ENCODE data around the gene IL22RA1. TPM values are rescaled to one million over a fixed set of nuclear protein-coding genes. Genes with fewer than 3 reads are reported as not detected.
A peak's percentile ranks its signal among the peaks of the same experiment; 100 is the strongest.

IL22RA1 gene
- total and polyA plus RNA-seq, 2 donors from 2014 or later: 1.4 TPM

GRCh38 chr1:24126018-24126671 lies 16.8 kb downstream of the IL22RA1 start:
- Histone ChIP-seq H3K27ac (ENCODE audit: low read depth in 2 of 2, low read length in 2 of 2) (no peak overlapping the region), H3K9ac (ENCODE audit: low read length in 3 of 3) (no peak overlapping the region), H3K4me3 (ENCODE audit: low read length in 3 of 3) (no peak overlapping the region), H3K4me1 (ENCODE audit: control insufficient read depth in 2 of 3, insufficient read depth in 2 of 3, low read depth in 1 of 3, low read length in 3 of 3) (no peaks in the 10 kb centered on the region), H3K36me3 (ENCODE audit: control insufficient read depth in 2 of 3, insufficient read depth in 3 of 3, low read length in 3 of 3) (no peaks in the 10 kb centered on the region), H3K27me3 (ENCODE audit: control insufficient read depth, insufficient read depth, low read length) (no peaks in the 10 kb centered on the region), H3K9me3 (ENCODE audit: control insufficient read depth in 2 of 3, insufficient read depth in 1 of 3, low read length in 3 of 3) (peaks cover 0 to 6% (median 0%) of the 10 kb centered on the region in 3 donors)
- DNase-seq (peak in 1 of 5 donors; percentile 30), FAIRE-seq (no peak)
- intact Hi-C loops (cut with DNase I): no loop called here
- TF ChIP-seq CTCF (IDR thresholded peaks at IDR 0.05; ENCODE audit: borderline replicate concordance, extremely low read depth, insufficient read depth): no peak

- no peak overlapping the region for H3K4me3 ChIP-seq (ENCODE audit: low read length in 3 of 3)
- H3K27ac ChIP-seq (ENCODE audit: low read depth in 2 of 2, low read length in 2 of 2): no peak overlapping the region
- FAIRE-seq: no peak
- no peak for TF ChIP-seq CTCF (IDR thresholded peaks at IDR 0.05; ENCODE audit: borderline replicate concordance, extremely low read depth, insufficient read depth)
- intact Hi-C loops (cut with DNase I): no loop called here
- H3K27me3 ChIP-seq (ENCODE audit: control insufficient read depth, insufficient read depth, low read length): no peaks in the 10 kb centered on the region
- no peak for DNase-seq
- H3K9ac ChIP-seq (ENCODE audit: low read length in 3 of 3): no peak overlapping the region
- H3K9me3 ChIP-seq (ENCODE audit: control insufficient read depth in 2 of 3, insufficient read depth in 1 of 3, low read length in 3 of 3): peaks cover 0 to 5% (median 0%) of the 10 kb centered on the region in 3 donors
- H3K4me1 ChIP-seq (ENCODE audit: control insufficient read depth in 2 of 3, insufficient read depth in 2 of 3, low read depth in 1 of 3, low read length in 3 of 3): peaks cover 0 to 4% (median 3%) of the 10 kb centered on the region in 3 donors
- no peaks in the 10 kb centered on the region for H3K36me3 ChIP-seq (ENCODE audit: control insufficient read depth in 2 of 3, insufficient read depth in 3 of 3, low read length in 3 of 3)
These were observed 17.5 kb downstream of the IL22RA1 start for GRCh38 chr1:24125456-24125855.

GRCh38 chr1:24124980-24125379 lies 18.0 kb downstream of the IL22RA1 start:
- TF ChIP-seq CTCF (IDR thresholded peaks at IDR 0.05; ENCODE audit: borderline replicate concordance, extremely low read depth, insufficient read depth): no peak
- intact Hi-C loops (cut with DNase I): no loop called here
- no peaks in the 10 kb centered on the region for H3K36me3 ChIP-seq (ENCODE audit: control insufficient read depth in 2 of 3, insufficient read depth in 3 of 3, low read length in 3 of 3)
- H3K9ac ChIP-seq (ENCODE audit: low read length in 3 of 3): no peak overlapping the region
- DNase-seq (no peak), FAIRE-seq (no peak)
- no peaks in the 10 kb centered on the region for H3K27me3 ChIP-seq (ENCODE audit: control insufficient read depth, insufficient read depth, low read length)
- no peak overlapping the region for H3K4me3 ChIP-seq (ENCODE audit: low read length in 3 of 3)
- peaks cover 0 to under 1% (median 0%) of the 10 kb centered on the region in 3 donors for H3K9me3 ChIP-seq (ENCODE audit: control insufficient read depth in 2 of 3, insufficient read depth in 1 of 3, low read length in 3 of 3)
- peaks cover 0 to 8% (median 6%) of the 10 kb centered on the region in 3 donors for H3K4me1 ChIP-seq (ENCODE audit: control insufficient read depth in 2 of 3, insufficient read depth in 2 of 3, low read depth in 1 of 3, low read length in 3 of 3)
- no peak overlapping the region for H3K27ac ChIP-seq (ENCODE audit: low read depth in 2 of 2, low read length in 2 of 2)
